CD4-positive, alpha-beta T cell (primary cell): ENCODE data around the gene CNGA3. TPM values are rescaled to one million over a fixed set of nuclear protein-coding genes. Genes with fewer than 3 reads are reported as not detected.

Experiments used
- ATAC-seq: fragments of 200-7000 bp; cut with Tn5 transposase; one replicate; pipeline ENCODE4 v1.10.0; 2022; ENCODE audit warnings: mild to moderate bottlenecking; ENCODE audit not compliant: poor library complexity
- CTCF ChIA-PET: fragments of 350-600 bp; sonication (Branson Sonifier 250); formaldehyde crosslinking; loops from one replicate; lab custom pipeline; 2021; ENCODE audit warnings: antibody characterized with exemption, inconsistent platforms; lab: Charles Lee
- POLR2A ChIA-PET: fragments of 350-600 bp; sonication (Branson Sonifier 250); formaldehyde crosslinking; loops from one replicate; lab custom pipeline; 2021; ENCODE audit warnings: antibody characterized with exemption, inconsistent platforms; lab: Charles Lee
- DNase-seq, 14 experiments: peaks; one replicate each; pipeline ENCODE4 v3.0.0-alpha.2; 2013 to 2020; ENCODE audit warnings: mixed read lengths in 2 of 14
- H3K27ac ChIP-seq, 2 donors: one replicate each; pipeline versions ENCODE4 v1.5.1 to v1.7.0; 2013; ENCODE audit warnings: low read length in 2 of 2, low read depth in 1 of 2, mild to moderate bottlenecking in 1 of 2
- H3K27me3 ChIP-seq, 2 experiments: 1 replicate in 1 of 2; 2 replicates in 1 of 2; pipeline versions ENCODE4 v1.6.1 to v1.7.0; 2013; ENCODE audit warnings: low read length in 2 of 2, control low read depth in 1 of 2, mild to moderate bottlenecking in 1 of 2, moderate library complexity in 1 of 2; ENCODE audit not compliant: insufficient read depth in 2 of 2, control insufficient read depth in 1 of 2
- H3K36me3 ChIP-seq: one replicate; pipeline ENCODE4 v1.6.1; 2013; ENCODE audit warnings: low read length, control low read depth; ENCODE audit not compliant: insufficient read depth
- H3K4me1 ChIP-seq: one replicate; pipeline ENCODE4 v1.6.1; 2013; ENCODE audit warnings: low read length, control low read depth; ENCODE audit not compliant: insufficient read depth
- H3K4me3 ChIP-seq: one replicate; pipeline ENCODE4 v1.5.1; 2013; ENCODE audit warnings: mild to moderate bottlenecking, low read length, moderate library complexity
- H3K9me3 ChIP-seq, 2 experiments: 1 replicate in 1 of 2; 2 replicates in 1 of 2; pipeline versions ENCODE4 v1.6.1 to v1.7.0; 2013; ENCODE audit warnings: low read length in 2 of 2, mild to moderate bottlenecking in 2 of 2, control low read depth in 1 of 2, moderate library complexity in 1 of 2; ENCODE audit not compliant: control insufficient read depth in 1 of 2, insufficient read depth in 1 of 2
- H3K27ac Mint-ChIP-seq: one replicate; pipeline ENCODE4 v1.8.0; 2020; ENCODE audit warnings: mixed read lengths
- H3K27me3 Mint-ChIP-seq: one replicate; pipeline ENCODE4 v1.8.0; 2021; ENCODE audit warnings: mixed read lengths
- H3K36me3 Mint-ChIP-seq: one replicate; pipeline ENCODE4 v1.8.0; 2021; ENCODE audit warnings: low read depth, mixed read lengths
- H3K4me1 Mint-ChIP-seq: one replicate; pipeline ENCODE4 v1.8.0; 2021; ENCODE audit warnings: low read depth, mixed read lengths
- H3K4me3 Mint-ChIP-seq: one replicate; pipeline ENCODE4 v1.8.0; 2020; ENCODE audit warnings: mild to moderate bottlenecking, mixed read lengths
- H3K9me3 Mint-ChIP-seq: one replicate; pipeline ENCODE4 v1.8.0; 2020; ENCODE audit warnings: mixed read lengths
- intact Hi-C, 2 experiments: fragments of 100-400 bp; cut with DNase I in 1 of 2; cut with micrococcal nuclease in 1 of 2; formaldehyde crosslinking; loops; one replicate each; pipeline versions ENCODE4 v1.15.1 to v1.9.0; 2023 to 2025; cut with DNase I, micrococcal nuclease
- total RNA-seq, 174 experiments: library from RNA in 2 of 174; stranded (reverse) in 2 of 174; gene quantifications; one replicate each; pipeline ENCODE4 v1.2.3 and lab custom pipeline; 2021 to 2026
- TF ChIP-seq, protein P1 (sequence below): fragments of 200-600 bp; IDR thresholded peaks from one replicate; pipeline ENCODE4 v1.8.0; 2022; ENCODE audit warnings: antibody characterized with exemption, mild to moderate bottlenecking

The CNGA3 gene
- total RNA-seq, 2 experiments from 2014 or later = not detected

- no peaks in the 10 kb centered on the region for H3K36me3 ChIP-seq
- H3K27me3 ChIP-seq = no peaks in the 10 kb centered on the region
- peaks cover 5 to 17% of the 10 kb centered on the region in 2 experiments for H3K9me3 ChIP-seq
- no peaks in the 10 kb centered on the region for H3K36me3 Mint-ChIP-seq
- CTCF ChIA-PET = no interaction called here
- POLR2A ChIA-PET = interaction anchor here (0.6 kb wide), 2 partner anchors 9 to 10 kb away, joined by 3 to 6 read pairs; no protein-coding TSS in a partner anchor
- H3K9me3 Mint-ChIP-seq = peaks cover 9% of the 10 kb centered on the region
- peak in 3 of 14 experiments; percentile 32 to 78 (median 42) for DNase-seq
- peak; percentile 52 for ATAC-seq
- intact Hi-C loops = no loop called here
- H3K4me1 Mint-ChIP-seq = no peaks in the 10 kb centered on the region
- H3K27ac Mint-ChIP-seq = no peak overlapping the region
- H3K4me1 ChIP-seq = no peaks in the 10 kb centered on the region
- no peak overlapping the region for H3K4me3 Mint-ChIP-seq
- H3K4me3 ChIP-seq = no peak overlapping the region
- no peaks in the 10 kb centered on the region for H3K27me3 Mint-ChIP-seq
- TF ChIP-seq, protein P1, sequence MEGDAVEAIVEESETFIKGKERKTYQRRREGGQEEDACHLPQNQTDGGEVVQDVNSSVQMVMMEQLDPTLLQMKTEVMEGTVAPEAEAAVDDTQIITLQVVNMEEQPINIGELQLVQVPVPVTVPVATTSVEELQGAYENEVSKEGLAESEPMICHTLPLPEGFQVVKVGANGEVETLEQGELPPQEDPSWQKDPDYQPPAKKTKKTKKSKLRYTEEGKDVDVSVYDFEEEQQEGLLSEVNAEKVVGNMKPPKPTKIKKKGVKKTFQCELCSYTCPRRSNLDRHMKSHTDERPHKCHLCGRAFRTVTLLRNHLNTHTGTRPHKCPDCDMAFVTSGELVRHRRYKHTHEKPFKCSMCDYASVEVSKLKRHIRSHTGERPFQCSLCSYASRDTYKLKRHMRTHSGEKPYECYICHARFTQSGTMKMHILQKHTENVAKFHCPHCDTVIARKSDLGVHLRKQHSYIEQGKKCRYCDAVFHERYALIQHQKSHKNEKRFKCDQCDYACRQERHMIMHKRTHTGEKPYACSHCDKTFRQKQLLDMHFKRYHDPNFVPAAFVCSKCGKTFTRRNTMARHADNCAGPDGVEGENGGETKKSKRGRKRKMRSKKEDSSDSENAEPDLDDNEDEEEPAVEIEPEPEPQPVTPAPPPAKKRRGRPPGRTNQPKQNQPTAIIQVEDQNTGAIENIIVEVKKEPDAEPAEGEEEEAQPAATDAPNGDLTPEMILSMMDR = no peak
- H3K27ac ChIP-seq = no peak overlapping the region
Observed at GRCh38 chr2:98438190-98439133, 92.2 kb downstream of the CNGA3 start.

DNA sequence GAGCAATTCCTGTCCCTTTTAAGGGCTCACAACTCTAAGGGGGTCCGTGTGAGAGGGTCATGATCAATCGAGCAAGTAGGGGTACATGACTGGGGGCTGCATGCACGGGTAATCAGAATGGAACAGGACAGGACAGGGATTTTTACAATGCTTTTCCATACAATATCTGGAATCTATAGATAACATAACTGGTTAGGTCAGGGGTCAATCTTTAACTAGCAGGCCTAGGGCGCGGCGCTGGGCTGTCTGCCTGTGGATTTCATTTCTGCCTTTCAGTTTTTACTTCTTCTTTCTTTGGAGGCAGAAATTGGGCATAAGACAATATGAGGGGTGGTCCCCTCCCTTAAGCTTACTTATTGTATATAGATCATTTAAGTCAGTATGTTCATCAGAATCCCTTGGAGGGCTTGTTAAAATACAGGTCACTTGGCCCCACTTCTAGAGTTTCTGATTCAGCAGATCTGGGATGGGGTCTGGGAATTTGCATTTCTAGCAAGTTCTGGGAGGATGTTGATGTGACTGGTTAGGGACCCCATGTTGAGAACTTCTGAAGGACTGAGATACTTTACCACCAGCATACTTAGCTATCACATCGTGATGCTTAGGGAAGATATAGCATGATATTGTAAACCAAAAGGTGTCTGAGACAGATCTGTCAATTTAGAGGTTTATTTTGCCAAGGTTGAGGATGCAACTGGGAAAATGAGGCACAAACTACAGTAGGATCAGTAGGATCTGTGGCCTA lies 95.6 kb downstream of the CNGA3 start:
- peaks cover 16% of the 10 kb centered on the region for H3K36me3 Mint-ChIP-seq
- TF ChIP-seq, protein P1 = no peak
- ATAC-seq = no peak
- Histone ChIP-seq H3K4me3 (no peak overlapping the region), H3K27ac (no peak overlapping the region), H3K27me3 (no peaks in the 10 kb centered on the region), H3K9me3 (peaks cover under 1 to 17% of the 10 kb centered on the region in 2 experiments), H3K4me1 (peaks cover 7% of the 10 kb centered on the region), H3K36me3 (no peaks in the 10 kb centered on the region)
- peaks cover 24% of the 10 kb centered on the region for H3K4me1 Mint-ChIP-seq
- H3K27ac Mint-ChIP-seq = peak overlapping the region; percentile 43
- POLR2A ChIA-PET = interaction anchor here (1.2 kb wide), 1 partner anchor 23 kb away, joined by 4 read pairs; no protein-coding TSS in a partner anchor
- intact Hi-C loops = no loop called here
- H3K27me3 Mint-ChIP-seq = no peaks in the 10 kb centered on the region
- DNase-seq = no peak
- CTCF ChIA-PET = interaction anchor here (1.8 kb wide), 1 partner anchor 46 kb away, joined by 5 read pairs; no protein-coding TSS in a partner anchor
- H3K4me3 Mint-ChIP-seq = peak overlapping the region; percentile 66
- peaks cover 6% of the 10 kb centered on the region for H3K9me3 Mint-ChIP-seq

DNA sequence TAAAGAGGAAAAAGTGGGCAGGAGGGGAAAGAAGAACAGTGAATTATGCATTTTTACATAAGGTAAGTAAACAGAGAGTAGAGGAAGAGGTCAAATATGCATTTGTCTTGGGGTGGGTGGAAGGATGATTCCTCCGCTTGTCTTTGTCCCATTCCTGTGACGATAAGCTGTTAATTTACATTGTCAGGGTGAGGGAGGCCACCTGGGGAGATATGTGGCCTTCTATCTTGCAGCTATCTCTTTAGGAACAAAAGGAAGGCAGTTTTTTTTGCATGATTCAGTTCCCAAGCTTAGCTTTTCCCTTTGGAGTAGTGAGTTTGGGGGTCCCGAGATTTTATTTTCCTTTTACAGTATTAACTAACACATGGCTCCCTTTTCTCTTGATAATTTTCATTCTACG lies 96.2 kb downstream of the CNGA3 start:
- POLR2A ChIA-PET = interaction anchor here (1.2 kb wide), 1 partner anchor 22 kb away, joined by 4 read pairs; no protein-coding TSS in a partner anchor
- peaks cover 16% of the 10 kb centered on the region for H3K36me3 Mint-ChIP-seq

More for the DNA sequence above, 96.2 kb downstream of the CNGA3 start:
- TF ChIP-seq, protein P1 = no peak
- Histone ChIP-seq H3K27me3 (no peaks in the 10 kb centered on the region), H3K36me3 (no peaks in the 10 kb centered on the region), H3K4me3 (no peak overlapping the region), H3K27ac (no peak overlapping the region), H3K4me1 (peaks cover 11% of the 10 kb centered on the region), H3K9me3 (peaks cover 0 to 17% of the 10 kb centered on the region in 2 experiments)
- intact Hi-C loops = no loop called here
- CTCF ChIA-PET = interaction anchor here (1.8 kb wide), 1 partner anchor 45 kb away, joined by 5 read pairs; no protein-coding TSS in a partner anchor
- Mint-ChIP-seq H3K9me3 (peaks cover 6% of the 10 kb centered on the region), H3K27me3 (no peaks in the 10 kb centered on the region), H3K4me3 (peak overlapping the region; percentile 66), H3K4me1 (peaks cover 30% of the 10 kb centered on the region), H3K27ac (peak overlapping the region; percentile 43)
- ATAC-seq (no peak), DNase-seq (no peak)
